ENCODE results near the gene MAD1L1. TPM values are rescaled to one million over a fixed set of nuclear protein-coding genes. Genes with fewer than 3 reads are reported as not detected.
"Not testable (repeated sequence)": the region's sequence is repeated elsewhere in the genome, so short reads cannot be mapped to it uniquely, and the experiment has no call there.

The MAD1L1 gene
- total and polyA plus RNA-seq, 3 experiments from 2014 or later, result 43.6 to 185 (median 47.3) TPM

DNA sequence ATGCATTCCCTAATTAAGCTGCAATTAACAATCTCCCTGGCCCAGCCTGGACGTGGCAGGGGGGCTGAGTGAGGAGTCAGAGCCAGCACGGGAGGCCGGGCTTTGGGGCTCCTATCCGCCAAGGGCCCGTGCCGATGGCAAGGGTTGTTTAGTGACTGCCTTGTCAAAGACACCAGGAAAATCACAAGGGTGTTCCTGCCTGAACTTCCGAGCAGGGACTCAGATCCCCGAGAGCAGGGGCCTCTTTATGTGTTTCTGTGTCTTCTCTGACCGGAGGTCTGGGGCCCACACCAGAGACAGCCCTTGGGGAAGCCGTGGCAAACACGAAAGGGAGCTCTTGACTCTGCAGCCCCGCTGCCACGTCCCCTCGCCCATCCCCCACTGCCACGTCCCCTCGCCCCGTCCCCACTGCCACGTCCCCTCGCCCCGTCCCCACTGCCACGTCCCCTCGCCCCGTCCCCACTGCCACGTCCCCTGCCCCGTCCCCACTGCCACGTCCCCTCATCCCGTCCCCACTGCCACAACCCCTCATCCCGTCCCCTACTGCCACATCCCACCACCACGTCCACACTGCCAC lies 303.3 kb downstream of the MAD1L1 start:
- POLR2A ChIA-PET; H3K27ac ChIP-seq (ENCODE audit: low read depth, low read length); DNase-seq; H3K9me3 Mint-ChIP-seq; H3K4me3 ChIP-seq (ENCODE audit: low read length); H3K36me3 ChIP-seq (ENCODE audit: insufficient read depth, low read length); H3K9me3 ChIP-seq (ENCODE audit: low read length); CTCF ChIA-PET; H3K27me3 Mint-ChIP-seq; H3K4me3 Mint-ChIP-seq; H3K27me3 ChIP-seq (ENCODE audit: insufficient read depth, low read length, poor library complexity, severe bottlenecking): not testable (repeated sequence)
- Mint-ChIP-seq H3K27ac (peak overlapping the region in 3 of 8 donors; percentile 36 to 75 (median 47)), H3K4me1 (peaks cover 47 to 62% (median 52%) of the 10 kb centered on the region in 3 donors), H3K36me3 (peaks cover 4 to 48% (median 11%) of the 10 kb centered on the region in 3 donors)
- peaks cover 34% of the 10 kb centered on the region for H3K4me1 ChIP-seq (ENCODE audit: insufficient read depth, low read length)

DNA sequence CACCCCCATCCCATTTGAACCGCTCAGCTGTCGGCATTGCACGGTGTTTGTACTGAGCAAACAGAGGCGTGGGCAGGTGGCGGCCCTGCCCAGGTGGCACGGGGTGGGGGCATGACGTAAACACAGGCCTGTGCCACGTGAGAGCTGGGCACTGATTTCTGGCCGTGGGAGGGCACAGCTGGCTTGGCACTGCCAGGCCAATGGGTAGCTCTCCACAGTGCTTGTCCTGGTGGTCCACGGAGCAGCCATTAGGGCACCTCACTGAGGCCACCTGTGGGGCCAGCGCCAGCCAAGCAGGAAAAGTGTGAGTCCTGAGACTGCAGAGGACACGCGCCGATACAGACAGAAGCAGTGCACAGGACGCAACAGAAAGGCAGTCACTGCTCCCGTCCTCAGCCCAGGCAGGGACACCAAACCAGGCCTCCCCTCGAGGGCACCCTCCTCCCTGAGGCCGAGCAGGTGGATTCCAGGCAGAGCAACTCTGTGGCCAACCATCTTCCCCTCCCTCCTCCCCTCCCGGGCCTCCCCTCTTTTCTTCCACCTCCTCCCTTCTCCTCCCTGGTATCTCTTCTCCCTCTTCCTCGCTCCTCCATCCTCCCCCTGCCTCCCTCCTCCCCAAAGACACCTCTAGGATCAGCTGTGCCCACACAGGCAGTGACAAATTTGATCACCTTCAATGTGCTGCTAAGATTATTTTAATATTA lies 303.9 kb downstream of the MAD1L1 start:
- H3K4me1 Mint-ChIP-seq, result peaks cover 49 to 63% (median 53%) of the 10 kb centered on the region in 3 donors
- Histone ChIP-seq H3K4me1 (ENCODE audit: insufficient read depth, low read length) (peaks cover 41% of the 10 kb centered on the region), H3K9me3 (ENCODE audit: low read length) (no peaks in the 10 kb centered on the region), H3K36me3 (ENCODE audit: insufficient read depth, low read length) (peaks cover 9% of the 10 kb centered on the region), H3K27ac (ENCODE audit: low read depth, low read length) (no peak overlapping the region), H3K27me3 (ENCODE audit: insufficient read depth, low read length, poor library complexity, severe bottlenecking) (no peaks in the 10 kb centered on the region), H3K4me3 (ENCODE audit: low read length) (no peak overlapping the region)
- POLR2A ChIA-PET, result no interaction called here
- H3K27ac Mint-ChIP-seq, result peak overlapping the region in 4 of 8 donors; percentile 36 to 75 (median 54)
- no peaks in the 10 kb centered on the region for H3K9me3 Mint-ChIP-seq
- H3K27me3 Mint-ChIP-seq, result no peaks in the 10 kb centered on the region
- DNase-seq, result no peak
- CTCF ChIA-PET, result no interaction called here
- H3K36me3 Mint-ChIP-seq, result peaks cover 4 to 47% (median 10%) of the 10 kb centered on the region in 3 donors
- no peak overlapping the region for H3K4me3 Mint-ChIP-seq

DNA sequence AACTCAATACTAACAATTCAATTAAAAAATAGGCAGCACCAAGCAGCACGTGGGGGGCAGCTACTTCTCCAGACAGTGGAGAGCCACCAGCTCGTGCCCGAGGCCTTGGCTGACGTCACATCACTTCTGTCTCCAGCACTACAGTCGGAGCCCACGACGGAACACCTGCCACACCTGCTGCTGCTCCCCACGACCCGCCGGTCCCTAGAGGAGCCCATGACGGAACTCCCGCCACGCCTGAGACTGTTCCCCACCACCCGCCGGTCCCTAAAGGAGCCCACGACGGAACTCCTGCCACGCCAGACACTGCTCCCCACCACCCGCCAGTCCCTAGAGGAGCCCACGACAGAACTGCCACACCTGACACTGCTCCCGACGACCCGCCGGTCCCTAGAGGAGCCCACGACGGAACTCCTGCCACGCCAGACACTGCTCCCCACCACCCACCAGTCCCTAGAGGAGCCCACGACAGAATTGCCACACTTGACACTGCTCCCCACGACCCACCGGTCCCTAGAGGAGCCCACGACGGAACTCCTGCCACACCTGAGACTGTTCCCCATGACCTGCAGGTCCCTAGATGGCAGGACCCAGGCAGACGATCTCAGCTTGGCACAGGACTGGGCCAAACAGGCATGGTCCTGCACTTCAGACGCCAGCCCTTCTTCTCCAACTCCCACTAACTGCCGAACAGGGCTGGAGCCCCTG lies 304.7 kb downstream of the MAD1L1 start:
- H3K27me3 Mint-ChIP-seq, result no peaks in the 10 kb centered on the region
- ChIA-PET POLR2A (interaction anchor here (0.6 kb wide), 1 partner anchor 344 kb away, joined by 5 read pairs; no protein-coding TSS in a partner anchor), CTCF (interaction anchor here (0.8 to 1.3 kb wide), 2 partner anchors 12 to 22 kb away, joined by 3 read pairs; no protein-coding TSS in a partner anchor)
- no peak overlapping the region for H3K27ac ChIP-seq (ENCODE audit: low read depth, low read length)
- H3K36me3 Mint-ChIP-seq, result peaks cover 4 to 43% (median 10%) of the 10 kb centered on the region in 3 donors
- H3K4me1 Mint-ChIP-seq, result peaks cover 50 to 66% (median 56%) of the 10 kb centered on the region in 3 donors
- H3K9me3 ChIP-seq (ENCODE audit: low read length), result no peaks in the 10 kb centered on the region
- no peak for DNase-seq
- H3K9me3 Mint-ChIP-seq, result no peaks in the 10 kb centered on the region
- no peaks in the 10 kb centered on the region for H3K27me3 ChIP-seq (ENCODE audit: insufficient read depth, low read length, poor library complexity, severe bottlenecking)
- peak overlapping the region in 5 of 8 donors; percentile 17 to 95 (median 75) for H3K27ac Mint-ChIP-seq
- H3K4me1 ChIP-seq (ENCODE audit: insufficient read depth, low read length), result peaks cover 46% of the 10 kb centered on the region
- peaks cover 9% of the 10 kb centered on the region for H3K36me3 ChIP-seq (ENCODE audit: insufficient read depth, low read length)
- no peak overlapping the region for H3K4me3 Mint-ChIP-seq
- H3K4me3 ChIP-seq (ENCODE audit: low read length), result no peak overlapping the region

DNA sequence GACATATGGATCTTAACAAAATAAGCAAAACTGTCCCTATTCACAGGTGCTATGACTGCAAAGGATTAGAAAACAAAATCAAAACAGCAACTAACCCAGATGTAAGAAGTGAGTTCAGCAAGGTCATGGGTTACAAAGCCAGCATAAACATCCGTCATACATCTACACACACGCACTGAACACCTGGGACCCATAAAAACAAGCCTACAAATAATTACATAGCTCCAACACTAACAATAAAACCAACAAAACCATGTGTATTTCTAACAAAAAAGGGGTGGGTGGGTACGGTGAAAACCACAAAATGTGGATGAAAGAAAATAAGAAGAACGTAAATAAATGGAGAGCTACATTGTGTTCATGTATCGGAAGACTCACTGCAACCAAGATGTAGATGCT lies 305.8 kb downstream of the MAD1L1 start:
- Mint-ChIP-seq H3K27me3 (no peaks in the 10 kb centered on the region), H3K27ac (peak overlapping the region in 7 of 8 donors; percentile 17 to 95 (median 69)), H3K9me3 (no peaks in the 10 kb centered on the region), H3K4me3 (peak overlapping the region in 6 of 7 donors; percentile 2 to 65 (median 30)), H3K4me1 (peaks cover 58 to 69% (median 61%) of the 10 kb centered on the region in 3 donors), H3K36me3 (peaks cover 0 to 41% (median 5%) of the 10 kb centered on the region in 3 donors)
- H3K27me3 ChIP-seq (ENCODE audit: insufficient read depth, low read length, poor library complexity, severe bottlenecking), result no peaks in the 10 kb centered on the region
- peaks cover 58% of the 10 kb centered on the region for H3K4me1 ChIP-seq (ENCODE audit: insufficient read depth, low read length)
- DNase-seq, result peak in 1 of 5 donors; percentile 67
- H3K4me3 ChIP-seq (ENCODE audit: low read length), result no peak overlapping the region
- CTCF ChIA-PET, result interaction anchor here (1.3 kb wide), 1 partner anchor 21 kb away, joined by 3 read pairs; no protein-coding TSS in a partner anchor
- no peak overlapping the region for H3K27ac ChIP-seq (ENCODE audit: low read depth, low read length)
- H3K9me3 ChIP-seq (ENCODE audit: low read length), result no peaks in the 10 kb centered on the region
- POLR2A ChIA-PET, result no interaction called here
- H3K36me3 ChIP-seq (ENCODE audit: insufficient read depth, low read length), result peaks cover 4% of the 10 kb centered on the region

DNA sequence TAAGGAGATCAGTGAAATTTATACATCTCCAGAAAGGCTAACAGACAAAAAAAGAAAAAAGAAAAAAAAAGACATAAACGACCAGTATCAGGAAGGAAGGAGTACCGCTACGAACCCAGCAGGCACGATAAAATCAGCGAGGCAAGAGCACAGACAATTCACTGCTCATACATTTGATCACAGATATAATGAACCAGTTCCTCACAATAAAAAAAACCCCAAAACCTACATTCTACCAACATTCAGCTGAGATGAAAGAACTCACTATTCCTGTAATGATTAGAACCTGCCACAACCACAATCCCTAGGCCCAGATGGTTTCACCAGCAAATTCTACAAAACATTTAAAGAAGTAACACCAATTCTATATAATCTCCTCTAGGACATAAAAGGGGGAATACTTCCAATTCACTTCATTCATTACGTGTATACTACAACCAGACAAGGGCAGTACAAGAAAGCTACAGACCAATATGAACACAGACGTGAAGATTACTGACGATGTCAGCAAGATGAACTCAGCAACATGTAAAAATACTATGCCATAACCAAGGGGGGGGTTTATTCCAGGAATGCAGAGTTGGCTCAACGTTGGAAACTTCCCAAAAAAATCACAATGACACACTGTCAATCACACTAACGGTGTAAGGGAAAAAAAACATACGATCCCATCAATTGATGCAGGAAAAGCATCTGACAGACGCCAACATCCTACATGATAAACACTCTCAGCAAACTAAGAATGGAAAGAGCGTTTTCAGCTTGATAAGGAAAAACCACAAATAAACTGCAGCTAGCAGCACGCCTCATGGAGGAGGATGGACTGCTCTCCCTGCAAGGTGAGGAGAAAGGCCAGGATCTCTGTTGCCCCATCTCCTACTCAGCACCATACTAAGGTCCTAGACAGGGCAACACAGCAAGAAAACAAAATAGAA lies 306.5 kb downstream of the MAD1L1 start:
- Histone ChIP-seq H3K4me3 (ENCODE audit: low read length) (peak overlapping the region; percentile 6), H3K27me3 (ENCODE audit: insufficient read depth, low read length, poor library complexity, severe bottlenecking) (no peaks in the 10 kb centered on the region), H3K4me1 (ENCODE audit: insufficient read depth, low read length) (peaks cover 64% of the 10 kb centered on the region), H3K27ac (ENCODE audit: low read depth, low read length) (no peak overlapping the region), H3K36me3 (ENCODE audit: insufficient read depth, low read length) (no peaks in the 10 kb centered on the region), H3K9me3 (ENCODE audit: low read length) (no peaks in the 10 kb centered on the region)
- Mint-ChIP-seq H3K36me3 (peaks cover 0 to 36% (median 5%) of the 10 kb centered on the region in 3 donors), H3K4me1 (peaks cover 62 to 69% (median 66%) of the 10 kb centered on the region in 3 donors), H3K27ac (peak overlapping the region in 7 of 8 donors; percentile 17 to 95 (median 74)), H3K9me3 (no peaks in the 10 kb centered on the region), H3K4me3 (peak overlapping the region; percentile 32 to 67 (median 56)), H3K27me3 (no peaks in the 10 kb centered on the region)
- ChIA-PET CTCF (interaction anchor here (1.3 kb wide), 1 partner anchor 20 kb away, joined by 3 read pairs; no protein-coding TSS in a partner anchor), POLR2A (no interaction called here)
- DNase-seq, result peak in 2 of 5 donors; percentile 40 to 70

DNA sequence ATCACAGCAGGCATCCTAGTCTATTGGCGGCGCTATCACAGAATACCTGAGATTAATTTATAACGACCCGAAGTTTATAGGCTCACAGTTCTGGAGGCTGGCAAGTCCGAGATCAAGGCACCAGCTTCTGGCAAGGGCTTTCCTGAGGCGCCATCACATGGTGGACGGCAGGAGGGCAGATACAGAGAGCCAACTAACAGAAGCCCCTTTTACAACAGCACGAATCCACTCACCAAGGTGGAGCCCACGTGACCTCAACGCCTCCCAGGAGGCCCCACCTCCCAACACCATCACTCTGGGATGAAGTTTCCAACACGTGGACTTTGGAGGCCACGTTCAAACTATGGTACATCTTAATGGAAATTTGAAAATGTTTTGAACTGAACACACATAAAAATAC lies 307.4 kb downstream of the MAD1L1 start:
- CTCF ChIA-PET, result no interaction called here
- DNase-seq, result peak in 1 of 5 donors; percentile 23
- no peak overlapping the region for H3K27ac ChIP-seq (ENCODE audit: low read depth, low read length)
- Mint-ChIP-seq H3K9me3 (no peaks in the 10 kb centered on the region), H3K27ac (peak overlapping the region in 5 of 8 donors; percentile 17 to 95 (median 76)), H3K4me3 (peak overlapping the region; percentile 1 to 67 (median 56)), H3K36me3 (peaks cover 0 to 33% (median 5%) of the 10 kb centered on the region in 3 donors), H3K27me3 (no peaks in the 10 kb centered on the region), H3K4me1 (peaks cover 66 to 76% (median 73%) of the 10 kb centered on the region in 3 donors)
- H3K4me1 ChIP-seq (ENCODE audit: insufficient read depth, low read length), result peaks cover 73% of the 10 kb centered on the region
- H3K27me3 ChIP-seq (ENCODE audit: insufficient read depth, low read length, poor library complexity, severe bottlenecking), result no peaks in the 10 kb centered on the region
- H3K4me3 ChIP-seq (ENCODE audit: low read length), result peak overlapping the region; percentile 21
- no peaks in the 10 kb centered on the region for H3K36me3 ChIP-seq (ENCODE audit: insufficient read depth, low read length)
- H3K9me3 ChIP-seq (ENCODE audit: low read length), result no peaks in the 10 kb centered on the region
- POLR2A ChIA-PET, result no interaction called here

DNA sequence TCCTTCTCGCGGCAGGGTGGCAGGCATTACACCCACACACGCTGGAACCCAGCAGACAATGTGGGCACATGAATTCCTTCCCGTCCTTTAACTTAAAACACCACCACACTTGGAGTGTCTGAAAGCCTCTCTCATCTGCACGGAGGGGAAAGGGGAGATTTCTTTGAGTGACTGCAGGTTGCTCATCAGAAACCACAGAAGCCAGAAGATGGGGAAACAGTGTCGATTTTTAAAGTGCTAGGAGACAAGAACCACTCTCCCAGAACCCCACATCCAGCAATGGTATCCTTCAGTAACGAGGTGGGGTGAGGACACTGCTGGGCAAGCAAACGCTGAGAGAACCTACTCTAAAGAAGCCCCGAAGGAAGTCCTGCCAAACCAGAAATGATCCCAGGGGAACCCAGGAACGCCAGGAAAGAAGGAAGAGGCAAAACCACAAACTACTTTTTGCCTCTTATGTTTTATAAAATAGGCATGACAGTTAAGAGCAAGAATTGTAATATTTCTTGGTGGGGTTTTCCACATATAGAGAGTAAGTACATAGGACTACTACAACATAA lies 308.4 kb downstream of the MAD1L1 start:
- peak in 1 of 5 donors; percentile 42 for DNase-seq
- Histone ChIP-seq H3K4me1 (ENCODE audit: insufficient read depth, low read length) (peaks cover 82% of the 10 kb centered on the region), H3K4me3 (ENCODE audit: low read length) (no peak overlapping the region), H3K36me3 (ENCODE audit: insufficient read depth, low read length) (no peaks in the 10 kb centered on the region), H3K9me3 (ENCODE audit: low read length) (no peaks in the 10 kb centered on the region), H3K27ac (ENCODE audit: low read depth, low read length) (no peak overlapping the region), H3K27me3 (ENCODE audit: insufficient read depth, low read length, poor library complexity, severe bottlenecking) (no peaks in the 10 kb centered on the region)
- peak overlapping the region in 2 of 7 donors; percentile 26 for H3K4me3 Mint-ChIP-seq
- ChIA-PET POLR2A (no interaction called here), CTCF (interaction anchor here (1.0 kb wide), 1 partner anchor 15 kb away, joined by 3 read pairs; no protein-coding TSS in a partner anchor)
- no peaks in the 10 kb centered on the region for H3K27me3 Mint-ChIP-seq
- no peaks in the 10 kb centered on the region for H3K9me3 Mint-ChIP-seq
- H3K4me1 Mint-ChIP-seq, result peaks cover 77 to 87% (median 83%) of the 10 kb centered on the region in 3 donors
- H3K36me3 Mint-ChIP-seq, result peaks cover 0 to 39% (median 5%) of the 10 kb centered on the region in 3 donors
- peak overlapping the region in 4 of 8 donors; percentile 20 to 80 (median 29) for H3K27ac Mint-ChIP-seq
